ENCODE measurements around the gene PEMT. TPM values are rescaled to one million over a fixed set of nuclear protein-coding genes. Genes with fewer than 3 reads are reported as not detected.

PEMT gene
- total and polyA plus RNA-seq, 2 of the 4 experiments (the other 2 are of a cell fraction), result 23.3 to 49.5 TPM

GRCh38 chr17:17603895-17604225 is 12.4 kb upstream of the PEMT start:
- intact Hi-C loops (cut with micrococcal nuclease) (no loop called here), dilution Hi-C loops (cut with HindIII; ENCODE audit: low sequenced_read_pairs, unreplicated experiment) (no loop called here), in situ Hi-C loops (cut with MboI; ENCODE audit: low sequenced_read_pairs) (no loop called here)
- no peak overlapping the region for H3K9ac ChIP-seq (ENCODE audit: low read depth, low read length)
- H2BK5ac ChIP-seq (ENCODE audit: low read depth, low read length, poor library complexity, severe bottlenecking), result no peak overlapping the region
- H4K91ac ChIP-seq (ENCODE audit: insufficient read depth, low read depth, low read length), result no peak overlapping the region
- H4K5ac ChIP-seq (ENCODE audit: low read depth, low read length), result no peak overlapping the region
- no peak overlapping the region for H3K56ac ChIP-seq (ENCODE audit: extremely low read depth, insufficient read depth, low read length)
- H4K8ac ChIP-seq (ENCODE audit: low read depth in 2 of 2, low read length in 2 of 2), result no peak overlapping the region
- peaks cover 7% of the 10 kb centered on the region for H3K9me1 ChIP-seq (ENCODE audit: insufficient read depth, low read length)
- no peak overlapping the region for H3K4me3 ChIP-seq (ENCODE audit: insufficient read depth, low read depth, low read length)
- peaks cover 4% of the 10 kb centered on the region for H3K4me1 ChIP-seq (ENCODE audit: control insufficient read depth, insufficient read depth, low read length)
- POLR2A ChIA-PET (ENCODE audit: unreplicated experiment), result no interaction called here
- CTCF ChIA-PET, result interaction anchor here (0.8 kb wide), 1 partner anchor 10 kb away, joined by 5 read pairs; no protein-coding TSS in a partner anchor
- BruUV-seq (replicated peaks), result no TSS peak
- H3K27ac ChIP-seq (ENCODE audit: insufficient read depth, low read length), result no peak overlapping the region
- no peaks in the 10 kb centered on the region for H3K79me1 ChIP-seq (ENCODE audit: low read depth in 1 of 2, low read length in 2 of 2)
- peaks cover 7% of the 10 kb centered on the region; the same call in 1 of the 2 replicates for H3K27me3 ChIP-seq (ENCODE audit: control insufficient read depth, insufficient read depth, low read length)
- H3K4me2 ChIP-seq (ENCODE audit: low read depth, low read length), result no peak overlapping the region
- no peak for TF ChIP-seq FOS (IDR thresholded peaks at IDR 0.05; ENCODE audit: low read depth, low read length)
- no peak for TF ChIP-seq RAD21 (IDR thresholded peaks at IDR 0.05; ENCODE audit: low read length)
- TF ChIP-seq SMC3 (IDR thresholded peaks at IDR 0.05; ENCODE audit: low read depth, low read length), result no peak
- TF ChIP-seq MXI1 (IDR thresholded peaks at IDR 0.05; ENCODE audit: borderline replicate concordance, low read depth, low read length), result no peak
- TF ChIP-seq RFX5 (IDR thresholded peaks at IDR 0.05; ENCODE audit: low read depth, low read length), result no peak
- no peak for TF ChIP-seq CEBPB (IDR thresholded peaks at IDR 0.05; ENCODE audit: low read depth, low read length)
- ATAC-seq (ENCODE audit: low read depth) (no peak), DNase-seq (no peak)
- H2BK20ac ChIP-seq (ENCODE audit: low read depth, low read length), result no peak overlapping the region
- H3K36me3 ChIP-seq (ENCODE audit: control insufficient read depth, insufficient read depth, low read length), result no peaks in the 10 kb centered on the region
- no peak overlapping the region for H2BK120ac ChIP-seq (ENCODE audit: low read depth, low read length)
- H2AK9ac ChIP-seq (replicated peaks; ENCODE audit: low read depth, low read length, poor library complexity), result no peak overlapping the region
- no peak overlapping the region for H2AFZ ChIP-seq (replicated peaks; ENCODE audit: low read length, poor library complexity)
- H2AK5ac ChIP-seq (ENCODE audit: low read depth, low read length), result no peak overlapping the region
- no peak overlapping the region for H3K23ac ChIP-seq (ENCODE audit: low read depth, low read length)
- WGBS, 2 experiments (ENCODE audit: extremely low coverage in 2 of 2, insufficient read length in 1 of 2), result no CpG with 5 or more reads among the region's 1 CpG
- no peak overlapping the region for H3K4ac ChIP-seq (ENCODE audit: low read depth, low read length)
- H2BK15ac ChIP-seq (ENCODE audit: low read depth, low read length), result no peak overlapping the region
- no peaks in the 10 kb centered on the region for H4K20me1 ChIP-seq (ENCODE audit: insufficient read depth, low read length)
- H3K9me3 ChIP-seq (ENCODE audit: control insufficient read depth, insufficient read depth, low read length), result no peaks in the 10 kb centered on the region
- no peak overlapping the region for H3K18ac ChIP-seq (ENCODE audit: low read depth, low read length)
- H3K14ac ChIP-seq (replicated peaks; ENCODE audit: low read depth, low read length), result no peak overlapping the region

Data from IMR-90 (cell line).